NCI-H1694 treated with DMSO at 0.1 percent for 48 hours (cell line): ENCODE results near the gene SUPT4H1.

Source experiments
- DNase-seq: peaks from one replicate; lab custom pipeline; 2025; lab: John Stamatoyannopoulos, UW

SUPT4H1 gene

DNA sequence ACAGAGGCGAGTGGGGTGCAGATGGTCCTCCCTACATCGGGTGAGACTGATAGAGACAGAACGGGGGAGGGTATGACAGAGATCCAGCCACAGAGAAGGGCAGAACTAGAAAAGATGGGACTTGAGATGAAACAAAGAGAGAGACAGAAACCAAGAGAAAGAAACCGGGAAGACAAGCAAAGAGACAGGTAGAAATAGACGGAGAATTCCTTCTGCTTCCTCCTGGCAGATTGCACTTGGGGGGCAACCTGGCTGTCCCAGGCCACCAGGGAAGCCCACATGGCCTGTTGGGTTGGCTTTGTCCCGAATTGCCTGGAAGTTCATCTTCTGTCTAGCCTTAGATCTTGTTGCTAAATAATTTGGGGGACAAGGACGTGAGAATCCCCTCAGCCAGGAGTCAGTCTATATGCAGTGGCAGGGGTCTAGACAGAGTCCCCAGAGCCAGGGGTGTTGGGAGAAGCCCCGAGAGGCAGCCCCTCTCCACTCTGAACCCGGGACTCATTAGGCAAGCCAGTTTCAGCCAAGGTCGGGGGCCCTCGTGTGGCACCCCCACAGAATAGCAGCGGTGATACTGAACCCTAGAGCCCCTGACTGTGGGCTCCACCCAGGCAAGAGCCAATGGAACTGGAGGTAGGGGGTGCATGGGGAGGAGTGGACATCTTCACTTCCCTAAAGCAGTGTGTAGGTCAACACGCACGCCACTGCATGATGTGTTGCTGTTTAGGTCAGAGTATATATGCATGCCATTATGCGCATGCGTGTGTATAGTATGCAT lies 22.8 kb downstream of the SUPT4H1 start:
- DNase-seq, result no peak

- DNase-seq, result no peak
Observed at GRCh38 chr17:58328195-58329034, 23.6 kb downstream of the SUPT4H1 start, which contains the start of gene TSPOAP1. TSS of gene TSPOAP1 (minus strand) at chr17:58328795. CDS start at chr17:58327920, 875 bp downstream.

- no peak for DNase-seq
Observed at GRCh38 chr17:58327363-58328194, 24.4 kb downstream of the SUPT4H1 start.

DNA sequence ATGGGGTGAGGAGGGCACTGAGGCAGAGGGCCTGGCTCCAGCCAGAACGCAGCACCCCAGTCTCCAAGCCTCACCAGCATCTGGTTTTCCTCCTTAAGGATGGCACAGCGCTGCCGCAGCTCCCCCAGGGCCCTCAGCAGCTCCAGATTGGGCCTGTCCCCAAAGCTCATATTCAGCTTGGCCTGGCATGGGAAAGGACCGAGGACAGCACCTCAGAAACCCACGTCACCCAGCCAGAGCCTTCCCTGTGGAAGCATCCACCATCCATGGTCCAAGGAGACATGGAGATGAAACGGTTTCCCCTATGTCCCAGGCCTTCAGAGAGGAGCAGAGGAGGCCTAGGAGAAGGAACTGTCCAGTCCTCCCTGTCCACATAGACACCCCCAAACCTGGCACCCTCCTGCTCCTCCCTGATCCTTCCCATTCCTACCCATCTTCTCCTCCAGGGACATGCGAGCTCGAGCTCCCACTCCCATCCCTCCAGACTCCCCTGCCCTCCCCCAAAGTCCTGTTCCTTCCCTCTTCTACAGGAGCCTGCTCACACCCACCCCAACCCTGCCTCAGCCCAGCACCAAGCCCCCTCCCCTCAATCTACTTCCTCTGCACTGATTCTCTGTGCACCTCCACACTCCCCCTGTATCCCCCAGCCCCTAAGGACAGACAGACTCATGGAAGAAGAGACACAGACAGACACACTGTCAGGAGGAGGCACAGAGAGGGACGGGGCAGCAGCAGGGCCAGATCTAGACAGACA lies 25.2 kb downstream of the SUPT4H1 start:
- DNase-seq, result no peak

DNA sequence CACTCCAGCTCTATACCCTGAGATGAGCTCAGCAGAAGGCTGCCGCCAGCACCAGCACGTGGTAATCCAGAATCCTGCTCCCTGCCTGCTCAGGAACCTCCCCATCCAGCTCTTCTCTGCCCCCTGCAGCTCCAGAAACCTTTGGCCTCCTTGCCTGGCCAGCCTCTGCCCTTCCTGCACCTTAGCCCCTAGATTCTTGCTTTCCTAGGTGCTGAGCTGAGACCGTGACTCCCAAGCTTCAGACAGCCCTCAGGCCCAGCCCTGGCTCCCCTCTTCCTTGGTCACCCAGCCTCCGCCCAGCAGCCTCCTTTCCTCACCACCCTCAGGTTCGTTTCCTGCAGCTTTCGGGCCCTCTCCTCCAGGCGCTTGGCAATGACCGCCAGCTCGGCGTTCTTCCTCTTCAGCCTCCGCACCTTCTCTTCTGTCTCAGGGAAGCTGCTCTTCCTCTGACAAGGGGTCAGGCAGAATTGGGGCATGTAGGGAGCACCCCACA lies 26.0 kb downstream of the SUPT4H1 start:
- DNase-seq, result no peak

- no peak for DNase-seq
Observed at GRCh38 chr17:58325289-58325726, 26.7 kb downstream of the SUPT4H1 start.

DNA sequence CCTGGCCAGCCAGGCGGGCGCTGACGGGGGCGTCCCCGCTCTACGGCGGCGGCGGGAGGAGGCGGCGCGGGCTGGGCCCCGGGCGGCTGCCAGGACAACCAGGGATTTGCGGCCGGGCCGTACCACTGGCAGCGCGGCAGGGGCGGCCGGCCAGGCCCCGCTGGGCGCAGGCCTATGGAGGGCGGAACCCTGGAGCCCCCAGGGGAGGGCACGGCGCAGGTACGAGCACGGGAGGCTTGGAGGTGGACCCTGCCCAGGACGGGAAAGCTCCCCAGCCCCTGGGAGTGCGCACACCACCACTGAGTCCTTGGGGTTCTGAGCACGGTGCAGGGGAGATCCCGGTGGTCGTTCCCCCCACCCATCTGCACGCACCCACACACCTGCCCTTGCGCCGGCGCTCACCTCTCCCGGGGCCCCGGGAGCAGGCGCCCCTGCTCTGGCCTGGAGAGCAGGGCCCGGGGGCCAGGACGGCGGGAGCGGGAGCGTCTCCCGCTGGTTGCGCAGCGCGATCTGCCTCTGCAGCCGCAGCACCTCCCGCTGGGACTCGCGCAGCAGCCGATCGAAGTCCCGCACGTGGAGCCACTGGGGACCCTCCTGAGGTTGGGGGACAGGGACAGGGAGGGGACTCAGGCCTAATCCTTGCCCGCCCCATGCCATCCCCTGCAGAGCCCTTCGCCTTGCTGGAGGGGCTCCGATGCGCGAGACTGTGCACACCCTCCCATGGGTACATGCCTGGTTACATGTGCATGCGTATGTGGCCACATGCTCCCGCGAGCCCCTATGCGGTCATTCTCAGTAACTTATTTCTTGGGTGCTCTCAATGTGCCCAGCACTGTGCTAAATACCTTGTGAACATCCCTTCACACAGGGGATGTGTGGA lies 27.4 kb downstream of the SUPT4H1 start:
- no peak for DNase-seq

DNA sequence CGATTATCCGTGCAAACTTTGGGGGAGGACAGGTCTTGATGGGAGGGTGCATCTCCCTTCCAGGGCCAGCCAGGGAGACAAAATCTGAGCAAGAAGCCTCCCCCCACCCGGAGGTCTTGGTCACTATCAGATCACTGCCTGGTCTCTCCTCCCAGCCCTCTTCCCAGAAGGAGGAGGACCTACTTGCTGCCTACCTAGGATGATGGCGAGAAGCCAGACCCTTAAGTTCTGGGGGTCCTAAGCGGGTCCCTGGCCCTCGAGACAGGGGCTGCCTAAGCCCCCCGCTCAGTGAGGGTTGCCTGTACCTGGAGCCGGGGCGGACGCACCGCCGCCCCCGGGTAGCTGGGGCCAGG lies 28.0 kb downstream of the SUPT4H1 start:
- DNase-seq, result no peak

DNA sequence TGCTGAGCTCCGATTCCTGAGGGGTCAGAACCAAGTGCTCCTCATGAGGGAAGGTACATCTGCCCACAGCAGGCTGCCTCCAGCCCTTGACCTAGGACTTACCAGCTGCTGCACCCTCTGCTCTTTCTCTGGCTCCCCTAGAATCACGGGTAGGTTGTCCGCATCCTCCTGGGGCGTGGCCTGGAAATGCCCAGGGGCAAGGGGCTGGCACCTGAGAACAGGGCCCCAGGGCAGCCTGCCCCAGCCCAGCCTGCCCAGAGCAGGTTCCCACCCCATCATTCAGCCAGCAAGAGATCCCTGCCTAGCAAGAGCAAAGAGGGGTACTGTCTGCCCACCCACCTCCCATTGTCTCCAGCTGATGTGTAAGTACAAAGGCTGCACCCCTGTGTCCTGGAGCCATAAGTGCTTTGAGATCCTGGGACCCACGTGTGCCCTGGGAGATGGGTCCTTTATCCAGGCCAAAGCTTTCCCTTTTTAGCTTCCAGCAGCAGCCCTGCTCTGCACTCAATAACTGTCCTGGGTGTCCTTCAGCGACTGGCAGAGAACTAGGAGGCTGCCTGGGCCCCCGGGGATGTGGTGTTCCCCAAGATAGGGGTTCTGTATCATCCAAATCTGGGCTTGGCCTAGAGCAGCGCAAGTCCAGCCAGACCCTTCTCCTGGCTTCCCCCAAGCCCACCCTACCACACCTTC lies 28.5 kb downstream of the SUPT4H1 start:
- DNase-seq, result no peak

- DNase-seq, result no peak
Observed at GRCh38 chr17:58322581-58323185, 29.3 kb downstream of the SUPT4H1 start.

- no peak for DNase-seq
Observed at GRCh38 chr17:58321571-58322525, 30.2 kb downstream of the SUPT4H1 start.

- DNase-seq, result no peak
Observed at GRCh38 chr17:58320570-58321323, 31.3 kb downstream of the SUPT4H1 start.

- DNase-seq, result no peak
Observed at GRCh38 chr17:58320163-58320558, 31.8 kb downstream of the SUPT4H1 start.

- no peak for DNase-seq
Observed at GRCh38 chr17:58319173-58320162, 32.5 kb downstream of the SUPT4H1 start.

DNA sequence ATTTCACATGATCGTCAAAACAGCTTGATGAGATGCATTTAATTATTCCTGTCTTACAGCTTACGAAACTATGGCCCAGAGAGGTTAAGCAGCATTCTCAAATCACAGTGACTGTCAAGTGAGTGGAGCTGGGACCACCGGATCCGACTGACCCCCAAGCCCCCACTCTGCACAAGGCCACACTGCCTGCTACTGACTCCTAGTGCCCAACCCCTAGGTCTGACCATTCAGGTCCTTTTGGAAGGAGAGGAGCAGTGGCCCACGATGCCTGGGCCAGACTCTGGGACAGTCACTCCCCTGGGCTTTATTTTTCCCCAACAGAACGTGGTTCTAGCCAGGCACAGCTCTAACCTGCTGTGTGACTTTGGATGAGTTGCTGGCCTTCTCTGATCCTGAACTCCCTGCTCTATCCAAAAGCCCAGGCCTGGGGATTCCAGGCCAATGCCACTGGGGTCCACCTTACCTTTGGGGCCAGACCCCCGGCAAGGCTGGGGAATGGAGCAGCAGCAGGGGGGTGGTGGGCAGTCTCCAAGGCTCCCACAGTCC lies 33.3 kb downstream of the SUPT4H1 start:
- DNase-seq, result no peak

DNA sequence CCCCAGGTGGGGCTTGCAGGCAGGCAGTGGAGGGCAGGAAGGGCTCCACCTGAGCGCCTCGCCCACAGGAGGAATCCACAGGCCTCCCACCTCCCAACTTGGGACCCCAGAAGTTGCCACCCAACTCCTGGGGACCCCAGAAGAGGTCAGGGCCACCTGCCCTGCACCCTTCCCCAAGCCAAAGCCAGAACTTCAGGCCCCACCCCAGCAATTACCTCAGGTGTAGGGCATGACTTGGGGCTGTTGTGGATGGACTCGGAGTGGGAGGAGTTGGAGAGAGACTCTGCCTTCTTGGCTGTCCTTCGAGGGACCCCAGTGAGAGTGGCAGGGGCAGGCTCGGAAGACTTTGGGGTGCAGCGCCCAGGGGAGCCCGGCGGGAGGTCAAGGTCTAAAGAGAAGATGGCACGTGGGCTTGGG lies 33.9 kb downstream of the SUPT4H1 start:
- no peak for DNase-seq
